Lower leg skin (tissue), 4 donors: ENCODE data around the gene VAMP5. TPM values are rescaled to one million over a fixed set of nuclear protein-coding genes. Genes with fewer than 3 reads are reported as not detected.
A peak's percentile ranks its signal among the peaks of the same experiment; 100 is the strongest.

Source experiments
- DNase-seq, 2 donors: peaks; one replicate each; pipeline ENCODE4 v3.0.0-alpha.2; 2019; ENCODE audit warnings: low spot score in 2 of 2
- H3K4me3 ChIP-seq: fragments of 200-600 bp; sonication (generic); 2 replicates; pipeline ENCODE4 v1.5.1; 2017; ENCODE audit warnings: mild to moderate bottlenecking, low read depth; ENCODE audit not compliant: poor library complexity, severe bottlenecking
- POLR2A ChIP-seq, 2 donors: fragments of 450-650 bp; IDR thresholded peaks; one replicate each; pipeline ENCODE4 v1.6.1; 2016 to 2017; ENCODE audit warnings: antibody characterized with exemption in 2 of 2, mild to moderate bottlenecking in 1 of 2, moderate library complexity in 1 of 2
- WGBS, 2 donors: methylation state at CpG; one replicate each; pipeline ENCODE4 v1.1.5; 2018; 5-methylcytosine and 5-hydroxymethylcytosine counted together
- intact Hi-C: fragments of 100-400 bp; cut with DNase I; formaldehyde crosslinking; loops from one replicate; pipeline ENCODE4 v1.15.0; 2023; ENCODE audit warnings: low total_unique reads
- total RNA-seq, 4 donors: library from RNA; depleted of rRNA; stranded (reverse); fragments of >200 nt; gene quantifications; one replicate each; pipeline ENCODE4 v1.1.0, GENCODE V29; 2016
- TF ChIP-seq, protein P1 (sequence below), 3 donors: fragments of 450-650 bp; IDR thresholded peaks; one replicate each; pipeline ENCODE4 v1.5.1; 2016; ENCODE audit warnings: antibody characterized with exemption in 3 of 3, mild to moderate bottlenecking in 3 of 3, moderate library complexity in 2 of 3

The VAMP5 gene
- total RNA-seq, 4 donors from 2014 or later: 10.1 to 35.6 (median 14.0) TPM

DNA sequence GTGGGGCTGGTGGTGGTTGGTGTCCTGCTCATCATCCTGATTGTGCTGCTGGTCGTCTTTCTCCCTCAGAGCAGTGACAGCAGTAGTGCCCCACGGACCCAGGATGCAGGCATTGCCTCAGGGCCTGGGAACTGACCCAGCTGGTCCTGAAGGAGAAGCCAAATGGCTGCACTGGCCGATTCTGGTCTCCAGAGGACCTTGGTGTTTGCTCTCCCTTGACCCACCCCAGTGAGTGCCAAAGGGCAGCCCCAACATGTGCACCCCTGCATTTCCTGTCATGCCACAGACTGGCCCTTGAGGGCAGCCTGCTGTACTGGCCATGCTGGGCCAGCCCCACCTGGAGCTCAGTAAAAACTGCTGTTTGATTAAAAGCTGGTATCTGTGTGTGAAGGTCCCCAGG lies 8.8 kb downstream of the VAMP5 start:
- intact Hi-C loops: no loop called here
- DNase-seq: no peak
- H3K4me3 ChIP-seq: no peak overlapping the region
- 52 to 64% methylated on average over 3 of the region's 3 CpGs for WGBS, 2 donors
- TF ChIP-seq, protein P1, sequence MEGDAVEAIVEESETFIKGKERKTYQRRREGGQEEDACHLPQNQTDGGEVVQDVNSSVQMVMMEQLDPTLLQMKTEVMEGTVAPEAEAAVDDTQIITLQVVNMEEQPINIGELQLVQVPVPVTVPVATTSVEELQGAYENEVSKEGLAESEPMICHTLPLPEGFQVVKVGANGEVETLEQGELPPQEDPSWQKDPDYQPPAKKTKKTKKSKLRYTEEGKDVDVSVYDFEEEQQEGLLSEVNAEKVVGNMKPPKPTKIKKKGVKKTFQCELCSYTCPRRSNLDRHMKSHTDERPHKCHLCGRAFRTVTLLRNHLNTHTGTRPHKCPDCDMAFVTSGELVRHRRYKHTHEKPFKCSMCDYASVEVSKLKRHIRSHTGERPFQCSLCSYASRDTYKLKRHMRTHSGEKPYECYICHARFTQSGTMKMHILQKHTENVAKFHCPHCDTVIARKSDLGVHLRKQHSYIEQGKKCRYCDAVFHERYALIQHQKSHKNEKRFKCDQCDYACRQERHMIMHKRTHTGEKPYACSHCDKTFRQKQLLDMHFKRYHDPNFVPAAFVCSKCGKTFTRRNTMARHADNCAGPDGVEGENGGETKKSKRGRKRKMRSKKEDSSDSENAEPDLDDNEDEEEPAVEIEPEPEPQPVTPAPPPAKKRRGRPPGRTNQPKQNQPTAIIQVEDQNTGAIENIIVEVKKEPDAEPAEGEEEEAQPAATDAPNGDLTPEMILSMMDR (IDR thresholded peaks at IDR 0.05): no peak
- TF ChIP-seq POLR2A (IDR thresholded peaks at IDR 0.05): no peak

DNA sequence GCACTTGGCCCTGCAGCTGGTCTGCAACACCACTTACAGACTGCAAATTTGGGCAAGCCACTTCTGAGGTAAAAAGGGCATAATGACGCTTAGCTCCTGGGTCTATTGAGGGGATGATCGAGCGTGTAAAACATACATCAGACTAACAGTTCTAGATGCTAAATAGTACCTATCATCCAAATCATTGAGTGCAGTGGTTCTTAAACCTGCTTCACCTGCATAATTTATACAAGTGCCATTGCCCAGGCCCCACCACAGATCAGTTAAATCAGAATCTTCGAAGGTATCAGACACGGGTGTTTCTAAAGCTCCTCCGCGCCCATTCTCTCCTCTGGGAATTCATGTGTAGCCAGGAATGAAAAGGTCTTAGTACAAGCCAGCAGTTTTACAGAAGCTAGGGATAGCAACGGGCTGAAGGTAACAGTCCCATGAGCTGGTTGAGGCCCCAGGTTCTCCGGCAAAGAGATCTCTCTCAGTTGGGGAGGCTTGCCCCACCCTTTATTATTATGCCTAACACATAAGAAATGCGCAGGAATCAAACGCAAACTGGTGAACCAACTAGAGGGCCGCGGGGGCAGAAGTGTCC lies 10.6 kb downstream of the VAMP5 start:
- H3K4me3 ChIP-seq: peak overlapping the region; percentile 27
- TF ChIP-seq POLR2A (IDR thresholded peaks at IDR 0.05): no peak
- TF ChIP-seq, protein P1 (IDR thresholded peaks at IDR 0.05): no peak
- 18% methylated on average over 13 of the region's 13 CpGs for WGBS, 2 donors
- intact Hi-C loops: no loop called here
- DNase-seq: no peak

DNA sequence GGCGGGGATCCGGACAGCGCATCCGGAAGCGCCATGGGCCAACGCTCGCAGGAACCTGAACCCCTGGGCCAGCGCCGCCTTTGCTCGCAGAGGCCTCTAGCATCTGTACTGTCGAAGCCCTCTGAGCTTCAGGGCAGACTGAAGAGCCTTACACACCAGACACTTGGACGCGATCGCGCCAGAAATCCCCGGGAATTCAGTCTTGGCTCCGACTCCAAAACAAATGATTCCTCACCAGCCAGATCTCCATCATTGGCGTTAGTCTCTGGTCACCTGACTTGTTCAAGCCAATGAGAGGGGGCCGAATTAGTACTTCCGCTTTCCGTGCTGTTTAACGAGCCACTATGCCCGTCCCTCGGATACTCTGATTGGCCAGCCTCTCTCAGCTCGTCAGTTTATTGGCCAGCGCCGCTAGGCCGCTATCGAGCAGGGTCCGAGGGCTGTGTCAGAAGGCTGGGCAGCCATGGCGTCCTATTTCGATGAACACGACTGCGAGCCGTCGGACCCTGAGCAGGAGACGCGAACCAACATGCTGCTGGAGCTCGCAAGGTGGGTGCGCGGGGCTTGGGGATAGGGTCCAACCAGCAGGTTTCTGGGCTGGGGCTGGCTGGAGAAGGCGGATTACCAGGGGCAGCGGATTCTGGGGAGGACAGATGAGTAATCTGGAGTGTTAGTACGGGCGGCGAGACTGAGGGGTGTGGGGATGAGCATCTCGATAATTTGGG lies 11.2 kb downstream of the VAMP5 start, which contains the start of gene RNF181:
RNF181 (plus strand) TSS at position 445 of the 725 bp plus-strand sequence; CDS start at position 464, 19 bp downstream.
- TF ChIP-seq, protein P1 (IDR thresholded peaks at IDR 0.05): no peak
- TF ChIP-seq POLR2A (IDR thresholded peaks at IDR 0.05): peak in 1 of 2 donors; percentile 43
- WGBS, 2 donors: 0 to 1% methylated on average over 41 to 47 of the region's 47 CpGs
- DNase-seq: peak; percentile 99
- peak within 1 kb of the TSS; percentile 81 for H3K4me3 ChIP-seq
- intact Hi-C loops: no loop called here

DNA sequence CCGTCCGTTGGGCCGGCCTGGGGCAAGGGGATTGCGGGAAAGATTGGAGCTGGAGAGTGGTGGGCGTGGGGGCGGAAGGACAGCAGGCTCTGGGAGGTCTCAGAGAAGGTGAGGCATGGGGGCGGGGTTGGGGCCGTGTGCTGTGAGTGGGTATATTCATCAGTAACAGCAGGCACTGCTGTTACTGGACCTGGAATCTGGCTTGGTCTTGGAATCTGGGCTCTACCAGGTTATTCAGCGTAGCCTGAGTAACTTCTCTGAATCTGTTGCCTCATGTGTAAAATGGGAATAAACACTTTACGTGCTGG lies 11.7 kb downstream of the VAMP5 start:
- peak overlapping the region; percentile 81 for H3K4me3 ChIP-seq
- no peak for TF ChIP-seq POLR2A (IDR thresholded peaks at IDR 0.05)
- TF ChIP-seq, protein P1 (IDR thresholded peaks at IDR 0.05): no peak
- no peak for DNase-seq
- intact Hi-C loops: no loop called here
- 0 to 1% methylated on average over 10 of the region's 10 CpGs for WGBS, 2 donors

DNA sequence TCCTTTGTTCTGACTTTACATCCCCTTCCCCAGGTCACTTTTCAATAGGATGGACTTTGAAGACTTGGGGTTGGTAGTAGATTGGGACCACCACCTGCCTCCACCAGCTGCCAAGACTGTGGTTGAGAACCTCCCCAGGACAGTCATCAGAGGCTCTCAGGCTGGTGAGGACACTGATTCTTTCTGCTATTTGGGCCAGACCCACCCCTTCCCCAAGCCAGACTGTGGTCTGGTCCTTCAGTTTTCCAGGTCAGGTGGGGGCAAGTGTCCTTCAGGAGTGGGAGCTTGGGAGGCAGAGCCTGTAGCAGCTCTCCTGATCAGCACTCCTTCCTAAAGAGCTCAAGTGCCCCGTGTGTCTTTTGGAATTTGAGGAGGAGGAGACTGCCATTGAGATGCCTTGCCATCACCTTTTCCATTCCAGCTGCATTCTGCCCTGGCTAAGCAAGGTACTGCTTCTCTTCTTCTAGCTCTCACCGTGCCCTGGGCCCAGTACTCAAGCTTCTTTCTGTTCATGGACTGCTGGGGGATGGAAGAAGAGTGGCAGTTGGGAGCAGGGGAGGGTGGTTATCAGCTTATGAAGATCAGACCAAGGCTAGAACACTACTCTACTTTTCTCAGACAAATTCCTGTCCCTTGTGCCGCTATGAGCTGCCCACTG lies 12.4 kb downstream of the VAMP5 start:
- no peak for DNase-seq
- no peak overlapping the region for H3K4me3 ChIP-seq
- WGBS, 2 donors: 74 to 76% methylated on average over 3 of the region's 3 CpGs
- intact Hi-C loops: no loop called here
- TF ChIP-seq POLR2A (IDR thresholded peaks at IDR 0.05): no peak
- TF ChIP-seq, protein P1 (IDR thresholded peaks at IDR 0.05): no peak
